ENCODE measurements around the gene SEC24D.

GRCh38 chr4:118823471-118823870 lies 12.5 kb downstream of the SEC24D start:
- no peak for TF ChIP-seq GATA2 (IDR thresholded peaks at IDR 0.05; ENCODE audit: low read depth, low read length)
- TF ChIP-seq GATA3 (IDR thresholded peaks at IDR 0.05; ENCODE audit: low read depth, low read length), result no peak
